ENCODE data around the gene PGAM2.
"Not testable (repeated sequence)": the region's sequence is repeated elsewhere in the genome, so short reads cannot be mapped to it uniquely, and the experiment has no call there.

Gene PGAM2

GRCh38 chr7:44018857-44019807 is 46.2 kb downstream of the PGAM2 start:
- peak; percentile 100 for DNase-seq

- not testable (repeated sequence) for DNase-seq
These were observed 50.3 kb downstream of the PGAM2 start for GRCh38 chr7:44015090-44015489.
